HK-2 (cell line): ENCODE measurements around the gene RNFT2.

Experiments
- DNase-seq: peaks from one replicate; pipeline ENCODE4 v3.0.0-alpha.2; 2018; ENCODE audit not compliant: unreplicated experiment

RNFT2 gene

GRCh38 chr12:116832353-116832752 is 94.2 kb downstream of the RNFT2 start:
- DNase-seq = no peak

GRCh38 chr12:116833474-116833873 is 95.4 kb downstream of the RNFT2 start:
- no peak for DNase-seq

DNA sequence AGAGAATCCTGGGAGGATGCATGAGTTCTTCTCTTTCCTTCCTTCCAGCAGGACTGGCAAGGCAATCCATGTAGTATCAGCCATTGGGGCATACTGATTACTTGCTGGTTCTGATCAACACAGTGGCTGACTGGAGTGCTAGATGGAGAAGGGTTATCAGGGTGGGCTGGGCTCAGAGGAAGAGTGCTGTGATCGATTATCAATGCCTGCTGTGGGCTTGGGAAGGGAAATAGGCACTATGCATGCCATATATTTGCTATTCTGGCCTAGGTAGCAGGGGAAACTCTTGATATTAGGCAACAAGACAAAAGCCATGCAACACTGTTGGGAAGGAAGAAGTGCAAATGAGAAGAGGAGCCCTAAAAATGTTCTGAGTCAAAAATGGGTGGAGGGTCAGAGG is 97.4 kb downstream of the RNFT2 start:
- no peak for DNase-seq

GRCh38 chr12:116837097-116837496 is 99.0 kb downstream of the RNFT2 start:
- DNase-seq = no peak

- DNase-seq = no peak
Measured at GRCh38 chr12:116838365-116838764, 100.2 kb downstream of the RNFT2 start.

GRCh38 chr12:116839287-116839830 is 101.2 kb downstream of the RNFT2 start:
- no peak for DNase-seq

GRCh38 chr12:116843085-116843484 is 105.0 kb downstream of the RNFT2 start:
- no peak for DNase-seq

DNA sequence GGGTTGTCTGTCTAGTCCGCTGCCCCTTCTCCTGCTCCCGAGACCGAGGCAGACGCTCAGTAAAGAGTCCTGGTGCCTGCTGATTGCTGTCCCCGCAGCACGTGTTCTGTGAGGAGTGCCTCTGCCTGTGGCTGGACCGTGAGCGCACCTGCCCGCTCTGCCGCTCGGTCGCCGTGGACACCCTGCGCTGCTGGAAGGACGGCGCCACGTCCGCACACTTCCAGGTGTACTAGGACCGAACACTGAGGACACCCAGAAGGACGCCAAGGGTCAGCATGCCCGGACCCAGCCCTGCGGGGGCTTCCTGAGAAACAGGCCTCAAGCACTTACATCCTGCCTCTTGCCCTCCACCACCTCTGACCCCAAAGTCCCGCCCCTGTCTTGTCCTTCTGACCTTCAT is 111.1 kb downstream of the RNFT2 start:
- DNase-seq = no peak

GRCh38 chr12:116852303-116852702 is 114.2 kb downstream of the RNFT2 start:
- DNase-seq = no peak

- no peak for DNase-seq
Measured at GRCh38 chr12:116853507-116853906, 115.4 kb downstream of the RNFT2 start.

GRCh38 chr12:116855744-116856470 is 117.8 kb downstream of the RNFT2 start:
- no peak for DNase-seq

GRCh38 chr12:116856729-116857128 is 118.6 kb downstream of the RNFT2 start:
- no peak for DNase-seq

DNA sequence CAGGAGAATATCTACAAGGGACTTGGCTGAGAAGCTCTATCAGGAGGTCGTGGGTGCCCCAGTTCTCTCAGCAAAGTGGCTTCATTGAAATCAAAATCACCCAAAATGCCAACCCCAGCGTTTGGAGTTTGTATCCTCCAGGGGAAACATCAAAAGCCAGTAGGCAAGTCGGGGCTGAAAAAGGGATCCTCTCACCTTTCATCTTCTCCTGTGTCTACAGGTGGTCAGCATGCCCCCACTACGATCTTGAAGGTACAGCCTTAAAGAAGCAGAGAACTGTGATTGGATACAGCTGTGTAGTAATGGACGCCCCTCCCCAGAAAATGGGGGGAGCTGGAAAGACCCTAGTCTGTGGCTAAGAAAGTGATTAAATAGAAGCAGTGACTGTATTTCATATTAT is 121.0 kb downstream of the RNFT2 start:
- DNase-seq = no peak

- DNase-seq = no peak
Measured at GRCh38 chr12:116860263-116860662, 122.1 kb downstream of the RNFT2 start.

- DNase-seq = no peak
Measured at GRCh38 chr12:116861320-116861719, 123.2 kb downstream of the RNFT2 start.

DNA sequence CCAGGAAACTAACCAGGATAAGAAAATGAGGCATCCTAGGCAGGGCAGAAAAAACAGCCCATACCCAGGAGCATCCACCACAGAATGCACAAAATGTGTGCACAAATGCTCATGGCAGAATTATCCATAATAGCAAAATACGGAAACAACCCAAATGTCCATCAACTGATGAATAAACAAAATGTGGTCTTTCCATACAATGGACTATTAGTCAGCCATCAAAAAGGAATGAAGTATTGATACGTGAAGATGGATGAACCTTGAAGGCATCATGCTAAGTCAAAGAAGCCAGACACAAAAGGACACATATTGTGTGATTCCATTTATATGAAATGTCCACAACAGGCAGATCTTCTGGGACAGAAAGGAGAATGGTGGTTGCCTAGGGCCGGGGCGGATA is 124.1 kb downstream of the RNFT2 start:
- DNase-seq = no peak

- DNase-seq = peak; percentile 59
Measured at GRCh38 chr12:116863275-116863767, 125.2 kb downstream of the RNFT2 start.

DNA sequence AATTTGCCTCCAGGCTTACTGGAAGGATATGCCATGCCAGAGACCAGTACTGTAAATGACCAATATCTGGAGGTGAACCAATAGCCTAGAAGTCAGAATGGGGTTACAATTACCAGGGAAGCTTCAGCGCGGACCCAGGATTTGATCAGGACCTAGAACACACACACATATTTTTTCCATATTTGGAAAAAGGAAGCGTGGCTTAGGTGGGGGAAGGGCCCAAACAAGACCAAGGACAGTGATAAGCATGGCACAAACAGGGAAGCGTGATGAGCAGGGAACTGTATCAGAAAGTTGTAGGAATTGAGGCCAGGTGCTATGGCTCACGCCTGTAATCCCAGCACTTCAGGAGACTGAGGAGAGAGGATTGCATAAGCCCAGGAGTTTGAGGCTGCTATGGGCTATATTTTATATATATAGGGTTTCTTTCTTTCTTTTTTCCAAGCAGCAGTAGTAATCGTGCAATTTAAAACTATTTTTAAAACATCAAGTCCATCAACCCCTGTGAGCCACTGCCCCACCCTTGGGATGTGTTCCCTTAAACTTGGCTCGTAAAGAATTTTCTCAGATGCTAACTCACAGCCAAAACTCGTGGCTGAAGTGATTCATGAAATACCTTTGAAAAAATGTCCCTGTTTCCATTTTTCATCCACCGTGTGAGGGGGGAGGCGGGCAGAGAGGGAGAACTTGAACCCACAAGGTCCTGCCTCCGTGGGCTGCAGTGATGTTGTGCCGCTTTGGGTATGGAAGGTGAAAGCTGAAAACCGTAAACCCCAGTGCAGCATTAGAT is 126.5 kb downstream of the RNFT2 start:
- peak; percentile 26 for DNase-seq

GRCh38 chr12:116867523-116867922 is 129.4 kb downstream of the RNFT2 start:
- no peak for DNase-seq

DNA sequence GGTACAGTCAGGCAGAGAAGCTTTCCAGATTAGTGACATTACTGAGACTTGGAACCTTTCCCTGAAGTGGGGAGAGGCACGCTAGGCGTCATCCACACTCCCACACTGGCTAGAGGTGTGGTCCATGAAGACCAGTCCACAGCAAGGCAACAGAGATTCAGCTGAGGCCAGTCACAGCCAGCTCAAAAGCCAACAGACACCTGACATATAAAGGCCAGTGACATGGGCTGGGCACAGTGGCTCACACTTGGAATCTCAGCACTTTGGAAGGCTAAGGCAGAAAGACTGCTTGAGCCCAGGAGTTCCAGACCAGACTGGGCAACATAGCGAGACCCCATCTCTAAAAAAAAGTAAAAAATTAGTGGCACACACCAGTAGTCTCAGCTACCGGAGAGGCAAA is 132.2 kb downstream of the RNFT2 start:
- DNase-seq = no peak

GRCh38 chr12:116874324-116874995 is 136.3 kb downstream of the RNFT2 start:
- no peak for DNase-seq

GRCh38 chr12:116876151-116876869 is 138.2 kb downstream of the RNFT2 start:
- no peak for DNase-seq
